Epithelial cell of proximal tubule (primary cell): ENCODE data around the gene CBL. TPM values are rescaled to one million over a fixed set of nuclear protein-coding genes. Genes with fewer than 3 reads are reported as not detected.

ENCODE experiments used
- DNase-seq: peaks from one replicate; pipeline ENCODE4 v3.0.0-alpha.2; 2011; ENCODE audit warnings: low read depth
- H3K4me3 ChIP-seq: 2 replicates; pipeline ENCODE4 v1.5.1; 2011; ENCODE audit warnings: low read depth, mild to moderate bottlenecking, low read length
- total RNA-seq: library from RNA; depleted of rRNA; stranded (reverse); fragments of >200 nt; gene quantifications from 2 replicates; pipeline ENCODE4 v1.2.3, GENCODE V29; 2015
- TF ChIP-seq, protein P1 (sequence below): conservative IDR thresholded peaks from 2 replicates; pipeline ENCODE4 v1.5.1; 2012; ENCODE audit warnings: low read depth, mild to moderate bottlenecking, low read length

The CBL gene
- total RNA-seq, 1 donor from 2014 or later: 17.4 TPM

DNA sequence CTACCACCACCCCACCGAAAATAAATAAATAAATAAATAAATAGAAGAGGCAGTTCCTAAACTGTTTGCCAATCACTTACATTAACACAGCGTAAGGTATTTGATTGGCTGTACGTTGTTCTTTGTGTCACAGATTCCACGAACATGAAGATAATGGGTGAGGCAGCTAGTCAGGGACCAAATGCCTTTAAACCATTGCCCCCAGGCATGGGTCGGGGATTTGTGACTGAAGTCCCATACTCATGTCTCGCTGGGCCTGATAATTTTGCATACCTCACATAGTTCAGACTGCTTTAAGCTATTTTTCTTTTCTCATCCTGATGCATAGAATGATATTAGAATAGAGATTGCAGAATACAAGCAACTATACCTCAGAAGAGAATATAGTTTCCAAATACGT, 3.6 kb upstream of the CBL start:
- TF ChIP-seq, protein P1, sequence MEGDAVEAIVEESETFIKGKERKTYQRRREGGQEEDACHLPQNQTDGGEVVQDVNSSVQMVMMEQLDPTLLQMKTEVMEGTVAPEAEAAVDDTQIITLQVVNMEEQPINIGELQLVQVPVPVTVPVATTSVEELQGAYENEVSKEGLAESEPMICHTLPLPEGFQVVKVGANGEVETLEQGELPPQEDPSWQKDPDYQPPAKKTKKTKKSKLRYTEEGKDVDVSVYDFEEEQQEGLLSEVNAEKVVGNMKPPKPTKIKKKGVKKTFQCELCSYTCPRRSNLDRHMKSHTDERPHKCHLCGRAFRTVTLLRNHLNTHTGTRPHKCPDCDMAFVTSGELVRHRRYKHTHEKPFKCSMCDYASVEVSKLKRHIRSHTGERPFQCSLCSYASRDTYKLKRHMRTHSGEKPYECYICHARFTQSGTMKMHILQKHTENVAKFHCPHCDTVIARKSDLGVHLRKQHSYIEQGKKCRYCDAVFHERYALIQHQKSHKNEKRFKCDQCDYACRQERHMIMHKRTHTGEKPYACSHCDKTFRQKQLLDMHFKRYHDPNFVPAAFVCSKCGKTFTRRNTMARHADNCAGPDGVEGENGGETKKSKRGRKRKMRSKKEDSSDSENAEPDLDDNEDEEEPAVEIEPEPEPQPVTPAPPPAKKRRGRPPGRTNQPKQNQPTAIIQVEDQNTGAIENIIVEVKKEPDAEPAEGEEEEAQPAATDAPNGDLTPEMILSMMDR: no peak
- no peak for DNase-seq
- H3K4me3 ChIP-seq: no peak overlapping the region

DNA sequence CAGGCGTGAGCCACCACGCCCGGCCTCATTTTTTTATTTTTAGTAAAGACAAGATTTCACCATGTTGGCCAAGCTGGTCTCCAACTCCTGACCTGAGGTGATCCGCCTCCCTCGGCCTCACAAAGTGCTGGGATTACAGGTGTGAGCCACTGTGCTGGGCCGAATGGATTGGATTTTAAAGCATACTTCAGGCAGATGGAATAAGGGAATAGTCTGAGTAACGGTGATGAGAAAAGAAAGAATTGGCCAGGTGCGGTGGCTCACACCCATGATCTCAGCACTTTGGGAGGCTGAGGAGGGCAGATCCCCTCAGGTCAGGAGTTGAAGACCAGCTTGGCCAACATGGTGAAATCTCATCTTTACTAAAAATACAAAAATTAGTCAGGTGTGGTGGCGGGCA, 2.1 kb upstream of the CBL start:
- H3K4me3 ChIP-seq: no peak overlapping the region
- DNase-seq: no peak
- TF ChIP-seq, protein P1: no peak

DNA sequence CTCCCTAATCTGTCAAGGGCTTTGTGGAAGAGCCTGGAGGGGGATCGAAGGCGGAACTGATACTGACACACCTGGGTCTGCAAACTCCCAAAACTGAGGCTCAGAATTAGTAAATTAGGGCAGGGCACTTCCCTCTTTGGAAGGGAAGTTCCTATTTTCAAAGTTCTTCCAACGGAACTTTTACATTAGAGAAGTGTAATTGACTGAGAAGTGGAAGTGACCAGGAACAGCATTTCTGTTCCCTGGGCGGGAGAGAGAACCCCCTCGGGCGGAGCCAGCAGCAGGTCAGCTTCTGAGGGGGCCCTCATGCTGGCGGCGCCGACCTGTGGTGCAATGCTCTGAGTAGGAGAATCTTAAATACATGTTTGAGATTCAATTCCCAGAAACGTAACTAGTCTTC, 1.1 kb upstream of the CBL start:
- H3K4me3 ChIP-seq: peak overlapping the region; percentile 96
- TF ChIP-seq, protein P1: no peak
- no peak for DNase-seq

DNA sequence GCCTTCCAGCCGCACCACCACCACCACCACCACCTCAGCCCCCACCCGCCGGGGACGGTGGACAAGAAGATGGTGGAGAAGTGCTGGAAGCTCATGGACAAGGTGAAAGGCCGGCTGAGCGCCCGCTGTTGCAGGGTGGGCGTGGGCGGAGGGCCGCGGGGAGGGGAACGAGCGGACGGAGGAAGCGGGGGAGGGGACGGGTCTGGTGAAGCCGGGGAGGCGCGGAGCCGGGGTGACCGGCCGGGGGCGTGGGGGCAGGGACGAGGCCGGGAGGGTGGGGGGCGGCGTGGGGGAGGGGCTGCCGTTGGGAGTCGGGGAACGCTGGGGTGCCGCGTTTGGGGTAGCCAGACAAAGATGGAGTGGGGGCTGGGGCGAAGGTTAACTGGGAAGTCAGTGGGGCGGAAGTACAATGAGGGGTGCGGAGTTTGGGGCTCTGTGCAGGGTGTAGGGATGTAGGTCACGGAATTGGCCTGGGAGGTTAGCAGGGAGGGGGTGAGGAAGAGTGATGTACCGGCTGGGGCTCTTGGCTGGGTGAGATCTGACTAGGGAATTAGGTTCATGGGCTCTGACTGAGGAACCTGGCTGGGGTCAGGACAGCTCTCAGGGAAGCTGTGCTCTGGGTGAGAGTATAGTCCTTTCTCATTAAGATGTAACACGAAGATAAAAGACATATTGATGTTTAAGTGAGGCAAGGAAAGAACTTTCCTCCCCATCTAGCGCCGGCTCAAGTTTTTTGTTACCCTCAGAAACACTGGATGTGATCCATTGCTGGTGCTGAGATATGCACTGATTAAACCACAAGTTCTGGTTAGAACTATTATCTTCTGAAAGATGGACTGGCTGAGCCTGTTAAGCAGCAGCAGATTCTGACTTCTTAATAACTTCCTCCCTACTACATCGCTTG, 624 bp downstream of the CBL start:
- TF ChIP-seq, protein P1: no peak
- DNase-seq: no peak
- peak overlapping the region; percentile 96 for H3K4me3 ChIP-seq

DNA sequence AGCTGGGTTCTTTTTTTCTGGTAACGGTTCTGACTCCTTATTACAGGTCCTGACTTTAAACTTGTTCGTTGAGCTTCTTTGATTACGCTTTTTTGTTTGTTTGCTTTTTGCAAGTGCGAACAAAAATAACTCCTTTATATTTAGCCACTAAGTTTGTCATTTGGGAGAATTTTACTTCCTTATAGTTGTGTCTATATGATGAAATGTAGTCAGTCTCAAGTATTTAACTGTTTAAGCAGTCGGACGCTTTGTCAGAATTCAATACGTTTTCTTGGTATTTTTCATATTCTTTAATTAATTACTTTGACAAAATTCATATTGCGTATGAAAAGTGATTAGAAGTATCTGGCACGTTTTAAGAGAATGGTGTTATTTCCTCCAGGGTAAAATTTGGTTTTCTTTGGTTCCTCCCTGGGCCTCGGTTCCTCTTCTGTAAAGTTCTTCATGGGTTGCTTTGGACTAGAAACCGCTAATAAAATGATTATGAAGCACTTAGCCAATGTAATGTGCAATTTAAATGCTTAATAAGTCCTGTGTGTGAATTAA, 1.3 kb downstream of the CBL start:
- TF ChIP-seq, protein P1: no peak
- no peak for DNase-seq
- peak overlapping the region; percentile 96 for H3K4me3 ChIP-seq

DNA sequence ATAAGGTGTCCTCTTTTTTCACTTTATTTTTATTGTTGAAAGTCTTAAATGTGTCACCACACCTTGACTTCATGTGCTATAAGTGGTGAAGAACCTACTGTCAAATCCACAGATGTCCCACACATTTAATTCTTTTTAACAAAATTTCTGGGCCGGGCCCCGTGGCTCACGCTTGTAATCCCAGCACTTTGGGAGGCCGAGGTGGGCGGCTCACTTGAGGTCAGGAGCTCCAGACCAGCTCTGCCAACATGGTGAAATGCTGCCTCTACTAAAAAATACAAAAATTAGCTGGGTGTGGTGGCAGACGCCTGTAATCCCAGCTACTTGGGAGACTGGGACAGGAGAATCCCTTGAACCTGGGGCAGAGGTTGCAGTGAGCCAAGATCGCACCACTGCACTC, 3.0 kb downstream of the CBL start:
- H3K4me3 ChIP-seq: no peak overlapping the region
- TF ChIP-seq, protein P1: no peak

More for the DNA sequence above, 3.0 kb downstream of the CBL start:
- DNase-seq: no peak
